ENCODE data around the gene SLC17A7.

The SLC17A7 gene

DNA sequence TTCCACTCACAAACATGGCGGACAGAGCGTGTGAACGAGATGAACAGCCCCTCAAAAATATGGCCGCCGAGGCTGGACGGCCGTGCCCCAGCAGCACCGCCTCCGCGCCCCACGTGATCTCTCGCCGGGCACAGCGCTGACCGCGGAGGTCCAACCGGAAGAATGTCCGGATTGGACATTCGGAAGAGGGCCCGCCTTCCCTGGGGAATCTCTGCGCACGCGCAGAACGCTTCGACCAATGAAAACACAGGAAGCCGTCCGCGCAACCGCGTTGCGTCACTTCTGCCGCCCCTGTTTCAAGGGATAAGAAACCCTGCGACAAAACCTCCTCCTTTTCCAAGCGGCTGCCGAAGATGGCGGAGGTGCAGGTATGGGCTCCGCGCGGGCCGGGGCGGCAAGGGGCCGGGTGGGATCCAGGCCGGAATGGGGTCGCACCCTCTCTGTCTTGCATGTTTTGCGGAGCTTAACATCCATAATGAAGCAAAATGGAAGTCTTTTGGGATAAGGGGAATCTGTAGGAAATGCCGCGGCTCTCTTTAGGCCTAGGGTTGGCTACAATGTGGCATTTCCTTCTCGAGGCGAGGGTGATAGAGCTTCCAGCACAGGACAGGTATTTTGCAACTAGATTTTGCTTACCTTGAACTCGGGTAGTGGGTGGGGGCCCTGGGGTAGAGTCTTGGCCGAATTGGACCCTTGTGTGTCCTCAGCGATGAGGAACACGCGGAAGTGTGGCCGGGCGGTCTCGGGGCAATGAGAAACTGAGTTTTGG is 46.1 kb upstream of the SLC17A7 start, which contains the start of gene RPL13A (continued):
- TF ChIP-seq ZFP41 (tag by site-specific recombination; IDR thresholded peaks at IDR 0.05; ENCODE audit: borderline replicate concordance) (no peak), ZNF394 (tag by site-specific recombination; IDR thresholded peaks at IDR 0.05; ENCODE audit: borderline replicate concordance) (peak; percentile 20; the same call in 1 of the 2 replicates), ZNF175 (tag by site-specific recombination; IDR thresholded peaks at IDR 0.05) (no peak), ZFP37 (tag by site-specific recombination; IDR thresholded peaks at IDR 0.05) (peak; percentile 88), KLF9 (tag by site-specific recombination; IDR thresholded peaks at IDR 0.05; ENCODE audit: low read depth) (0 out of 2 replicates have a peak, but pooled peaks have one; percentile 21), PBX3 (CRISPR knock-in tag; IDR thresholded peaks at IDR 0.05) (no peak), ZNF660 (tag by site-specific recombination; IDR thresholded peaks at IDR 0.05) (peak; percentile 85), SP7 (tag by site-specific recombination; IDR thresholded peaks at IDR 0.05) (peak; percentile 72; the same call in 1 of the 2 replicates), ZBTB7A (tag by site-specific recombination; IDR thresholded peaks at IDR 0.05; ENCODE audit: low read depth) (peak; percentile 48; the same call in 1 of the 2 replicates), KLF16 (tag by site-specific recombination; IDR thresholded peaks at IDR 0.05) (peak; percentile 93), MEIS1 (CRISPR knock-in tag; IDR thresholded peaks at IDR 0.05; ENCODE audit: borderline replicate concordance) (no peak), BCL11A (tag by site-specific recombination; IDR thresholded peaks at IDR 0.05; ENCODE audit: low read depth) (peak; percentile 72; the same call in 1 of the 2 replicates), KLF8 (tag by site-specific recombination; IDR thresholded peaks at IDR 0.05) (peak; percentile 56), YY2 (tag by site-specific recombination; IDR thresholded peaks at IDR 0.05) (peak; percentile 85), ZNF37A (tag by site-specific recombination; IDR thresholded peaks at IDR 0.05) (no peak), ZNF785 (tag by site-specific recombination; IDR thresholded peaks at IDR 0.05) (0 out of 2 replicates have a peak, but pooled peaks have one; percentile 49), SP2 (tag by site-specific recombination; IDR thresholded peaks at IDR 0.05) (peak; percentile 97), HOXA7 (CRISPR knock-in tag; IDR thresholded peaks at IDR 0.05; ENCODE audit: borderline replicate concordance) (no peak), KLF7 (tag by site-specific recombination; IDR thresholded peaks at IDR 0.05; ENCODE audit: borderline replicate concordance) (no peak), ZNF16 (tag by site-specific recombination; IDR thresholded peaks at IDR 0.05; ENCODE audit: low read depth) (no peak), ZNF184 (tag by site-specific recombination; IDR thresholded peaks at IDR 0.05) (no peak), ZNF654 (tag by site-specific recombination; IDR thresholded peaks at IDR 0.05; ENCODE audit: low read depth) (no peak), PRDM2 (tag by site-specific recombination; IDR thresholded peaks at IDR 0.05; ENCODE audit: borderline replicate concordance) (no peak), ZNF513 (tag by site-specific recombination; IDR thresholded peaks at IDR 0.05) (peak; percentile 33; the same call in 1 of the 2 replicates), ZNF639 (tag by site-specific recombination; IDR thresholded peaks at IDR 0.05) (peak; percentile 65; the same call in 1 of the 2 replicates), ZNF843 (tag by site-specific recombination; IDR thresholded peaks at IDR 0.05) (0 out of 2 replicates have a peak, but pooled peaks have one; percentile 31), ZFHX2 (tag by site-specific recombination; conservative IDR thresholded peaks at IDR 0.05) (peak; percentile 80)
- TF ChIP-seq, protein P1, sequence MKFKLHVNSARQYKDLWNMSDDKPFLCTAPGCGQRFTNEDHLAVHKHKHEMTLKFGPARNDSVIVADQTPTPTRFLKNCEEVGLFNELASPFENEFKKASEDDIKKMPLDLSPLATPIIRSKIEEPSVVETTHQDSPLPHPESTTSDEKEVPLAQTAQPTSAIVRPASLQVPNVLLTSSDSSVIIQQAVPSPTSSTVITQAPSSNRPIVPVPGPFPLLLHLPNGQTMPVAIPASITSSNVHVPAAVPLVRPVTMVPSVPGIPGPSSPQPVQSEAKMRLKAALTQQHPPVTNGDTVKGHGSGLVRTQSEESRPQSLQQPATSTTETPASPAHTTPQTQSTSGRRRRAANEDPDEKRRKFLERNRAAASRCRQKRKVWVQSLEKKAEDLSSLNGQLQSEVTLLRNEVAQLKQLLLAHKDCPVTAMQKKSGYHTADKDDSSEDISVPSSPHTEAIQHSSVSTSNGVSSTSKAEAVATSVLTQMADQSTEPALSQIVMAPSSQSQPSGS (tag by site-specific recombination; IDR thresholded peaks at IDR 0.05; ENCODE audit: low read depth) = 0 out of 2 replicates have a peak, but pooled peaks have one; percentile 54

Data from HEK293 (cell line).